ENCODE results near the gene HOXD9. TPM values are rescaled to one million over a fixed set of nuclear protein-coding genes. Genes with fewer than 3 reads are reported as not detected.
A peak's percentile ranks its signal among the peaks of the same experiment; 100 is the strongest.

Gene HOXD9
- total RNA-seq, result not detected in 2 replicates
- long read RNA-seq, result 0 reads

DNA sequence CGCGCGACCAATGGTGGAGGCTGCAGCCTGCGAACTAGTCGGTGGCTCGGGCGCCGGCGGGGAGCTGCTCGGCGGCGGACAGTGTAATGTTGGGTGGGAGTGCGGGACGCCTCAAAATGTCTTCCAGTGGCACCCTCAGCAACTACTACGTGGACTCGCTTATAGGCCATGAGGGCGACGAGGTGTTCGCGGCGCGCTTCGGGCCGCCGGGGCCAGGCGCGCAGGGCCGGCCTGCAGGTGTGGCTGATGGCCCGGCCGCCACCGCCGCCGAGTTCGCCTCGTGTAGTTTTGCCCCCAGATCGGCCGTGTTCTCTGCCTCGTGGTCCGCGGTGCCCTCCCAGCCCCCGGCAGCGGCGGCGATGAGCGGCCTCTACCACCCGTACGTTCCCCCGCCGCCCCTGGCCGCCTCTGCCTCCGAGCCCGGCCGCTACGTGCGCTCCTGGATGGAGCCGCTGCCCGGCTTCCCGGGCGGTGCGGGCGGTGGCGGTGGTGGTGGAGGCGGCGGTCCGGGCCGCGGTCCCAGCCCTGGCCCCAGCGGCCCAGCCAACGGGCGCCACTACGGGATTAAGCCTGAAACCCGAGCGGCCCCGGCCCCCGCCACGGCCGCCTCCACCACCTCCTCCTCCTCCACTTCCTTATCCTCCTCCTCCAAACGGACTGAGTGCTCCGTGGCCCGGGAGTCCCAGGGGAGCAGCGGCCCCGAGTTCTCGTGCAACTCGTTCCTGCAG is at the start of gene HOXD9:
Gene HOXD9 (plus strand): TSS at position 37 of the 728 bp plus-strand sequence. CDS start 50 bp downstream, at position 87.
- H3K27ac Mint-ChIP-seq (ENCODE audit: unreplicated experiment), result no peak within 1 kb of the TSS
- peaks cover 88% of the 10 kb centered on the region for H3K27me3 Mint-ChIP-seq (ENCODE audit: unreplicated experiment)
- peak within 1 kb of the TSS; percentile 64 for H3K4me3 Mint-ChIP-seq (ENCODE audit: unreplicated experiment)
- H3K9me3 Mint-ChIP-seq (ENCODE audit: unreplicated experiment), result peaks cover 3% of the 10 kb centered on the region
- TF ChIP-seq CTCF (IDR thresholded peaks at IDR 0.05), result no peak
- no peak for DNase-seq (ENCODE audit: extremely low spot score, unreplicated experiment)
- H3K36me3 Mint-ChIP-seq (ENCODE audit: unreplicated experiment), result peaks cover 4% of the 10 kb centered on the region
- H3K4me1 Mint-ChIP-seq (ENCODE audit: unreplicated experiment), result peaks cover 8% of the 10 kb centered on the region

- no peak for TF ChIP-seq CTCF (IDR thresholded peaks at IDR 0.05)
- DNase-seq (ENCODE audit: extremely low spot score, unreplicated experiment), result no peak
- H3K27me3 Mint-ChIP-seq (ENCODE audit: unreplicated experiment), result peaks cover 50% of the 10 kb centered on the region
- H3K27ac Mint-ChIP-seq (ENCODE audit: unreplicated experiment), result no peak overlapping the region
- no peak overlapping the region for H3K4me3 Mint-ChIP-seq (ENCODE audit: unreplicated experiment)
- H3K36me3 Mint-ChIP-seq (ENCODE audit: unreplicated experiment), result no peaks in the 10 kb centered on the region
- no peaks in the 10 kb centered on the region for H3K9me3 Mint-ChIP-seq (ENCODE audit: unreplicated experiment)
- H3K4me1 Mint-ChIP-seq (ENCODE audit: unreplicated experiment), result no peaks in the 10 kb centered on the region
These were observed 49.3 kb upstream of the HOXD9 start for GRCh38 chr2:176072951-176073904.

- H3K27ac Mint-ChIP-seq (ENCODE audit: unreplicated experiment), result no peak overlapping the region
- H3K4me1 Mint-ChIP-seq (ENCODE audit: unreplicated experiment), result peaks cover 8% of the 10 kb centered on the region
- no peaks in the 10 kb centered on the region for H3K36me3 Mint-ChIP-seq (ENCODE audit: unreplicated experiment)
- DNase-seq (ENCODE audit: extremely low spot score, unreplicated experiment), result no peak
- peaks cover 64% of the 10 kb centered on the region for H3K27me3 Mint-ChIP-seq (ENCODE audit: unreplicated experiment)
- no peak for TF ChIP-seq CTCF (IDR thresholded peaks at IDR 0.05)
- H3K9me3 Mint-ChIP-seq (ENCODE audit: unreplicated experiment), result no peaks in the 10 kb centered on the region
- no peak overlapping the region for H3K4me3 Mint-ChIP-seq (ENCODE audit: unreplicated experiment)
These were observed 47.5 kb upstream of the HOXD9 start for GRCh38 chr2:176074919-176075425.

DNA sequence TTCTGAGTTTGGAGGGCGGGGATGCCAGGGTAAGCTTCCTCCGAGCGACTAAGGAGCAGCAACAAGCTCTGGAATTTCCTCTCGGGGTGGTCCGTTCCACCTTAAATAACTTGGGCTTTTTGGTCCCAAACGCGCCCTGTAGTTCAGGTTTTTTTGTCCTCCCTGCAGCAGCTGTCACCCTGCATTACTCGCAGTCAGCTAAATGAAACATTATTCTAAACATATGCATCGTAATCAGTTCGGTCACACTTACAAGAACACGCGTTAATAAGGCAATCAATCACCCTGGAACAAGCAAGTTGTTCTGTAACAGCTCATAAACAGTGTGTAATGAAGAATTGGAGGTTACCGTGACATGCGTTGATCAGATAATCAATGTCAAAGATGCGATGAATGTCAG is 47.0 kb upstream of the HOXD9 start:
- H3K9me3 Mint-ChIP-seq (ENCODE audit: unreplicated experiment), result no peaks in the 10 kb centered on the region
- no peak for DNase-seq (ENCODE audit: extremely low spot score, unreplicated experiment)
- H3K4me1 Mint-ChIP-seq (ENCODE audit: unreplicated experiment), result peaks cover 8% of the 10 kb centered on the region
- H3K36me3 Mint-ChIP-seq (ENCODE audit: unreplicated experiment), result no peaks in the 10 kb centered on the region
- TF ChIP-seq CTCF (IDR thresholded peaks at IDR 0.05), result no peak
- H3K27ac Mint-ChIP-seq (ENCODE audit: unreplicated experiment), result no peak overlapping the region
- H3K4me3 Mint-ChIP-seq (ENCODE audit: unreplicated experiment), result no peak overlapping the region
- peaks cover 64% of the 10 kb centered on the region for H3K27me3 Mint-ChIP-seq (ENCODE audit: unreplicated experiment)

- Mint-ChIP-seq H3K27ac (ENCODE audit: unreplicated experiment) (no peak overlapping the region), H3K4me1 (ENCODE audit: unreplicated experiment) (peaks cover 8% of the 10 kb centered on the region), H3K4me3 (ENCODE audit: unreplicated experiment) (no peak overlapping the region), H3K27me3 (ENCODE audit: unreplicated experiment) (peaks cover 69% of the 10 kb centered on the region), H3K9me3 (ENCODE audit: unreplicated experiment) (no peaks in the 10 kb centered on the region), H3K36me3 (ENCODE audit: unreplicated experiment) (no peaks in the 10 kb centered on the region)
- no peak for DNase-seq (ENCODE audit: extremely low spot score, unreplicated experiment)
- no peak for TF ChIP-seq CTCF (IDR thresholded peaks at IDR 0.05)
These were observed 46.5 kb upstream of the HOXD9 start for GRCh38 chr2:176076063-176076462.
